CD1c-positive myeloid dendritic cell (primary cell): ENCODE results near the gene JPH2.
A peak's percentile ranks its signal among the peaks of the same experiment; 100 is the strongest.

Experiments used
- DNase-seq: peaks from one replicate; pipeline ENCODE4 v3.0.0-alpha.2; 2016; ENCODE audit errors: extremely low spot score

The JPH2 gene

DNA sequence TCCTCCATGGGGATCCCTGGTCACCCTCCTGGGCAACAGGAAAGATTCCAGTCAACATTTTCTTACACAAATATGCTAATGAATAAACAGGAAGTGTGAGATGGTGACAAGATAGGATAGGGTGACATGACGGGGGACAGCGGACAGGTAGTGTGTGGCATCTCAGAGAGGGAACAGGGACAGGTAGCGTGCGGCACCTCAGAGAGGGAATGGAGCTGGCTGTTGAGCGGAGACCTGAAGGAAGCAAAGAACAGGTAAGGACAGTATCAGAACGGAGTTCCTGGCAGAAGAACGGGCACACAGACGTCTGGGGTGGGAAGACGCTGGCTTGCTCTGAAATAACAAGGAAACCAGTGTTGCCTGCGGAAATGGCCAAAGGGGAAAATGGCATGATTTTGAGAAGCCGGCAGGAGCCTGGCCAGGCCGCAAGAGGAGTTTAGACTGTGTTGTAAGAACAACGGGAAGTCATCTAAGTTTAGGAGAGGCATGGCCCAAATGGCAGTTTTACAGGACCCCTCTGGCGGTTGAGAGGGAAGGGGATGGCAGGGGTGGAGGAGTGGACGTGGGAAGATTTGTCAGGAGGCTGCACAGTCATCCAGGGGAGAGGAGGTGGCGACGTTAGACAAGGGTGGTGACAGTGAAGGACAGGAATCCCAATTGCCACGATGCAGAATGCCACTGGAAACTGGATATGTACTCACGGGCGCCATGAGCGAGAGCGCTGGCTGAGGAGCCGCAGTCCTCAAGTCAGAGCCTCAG, 111.6 kb downstream of the JPH2 start:
- DNase-seq = peak; percentile 48

DNA sequence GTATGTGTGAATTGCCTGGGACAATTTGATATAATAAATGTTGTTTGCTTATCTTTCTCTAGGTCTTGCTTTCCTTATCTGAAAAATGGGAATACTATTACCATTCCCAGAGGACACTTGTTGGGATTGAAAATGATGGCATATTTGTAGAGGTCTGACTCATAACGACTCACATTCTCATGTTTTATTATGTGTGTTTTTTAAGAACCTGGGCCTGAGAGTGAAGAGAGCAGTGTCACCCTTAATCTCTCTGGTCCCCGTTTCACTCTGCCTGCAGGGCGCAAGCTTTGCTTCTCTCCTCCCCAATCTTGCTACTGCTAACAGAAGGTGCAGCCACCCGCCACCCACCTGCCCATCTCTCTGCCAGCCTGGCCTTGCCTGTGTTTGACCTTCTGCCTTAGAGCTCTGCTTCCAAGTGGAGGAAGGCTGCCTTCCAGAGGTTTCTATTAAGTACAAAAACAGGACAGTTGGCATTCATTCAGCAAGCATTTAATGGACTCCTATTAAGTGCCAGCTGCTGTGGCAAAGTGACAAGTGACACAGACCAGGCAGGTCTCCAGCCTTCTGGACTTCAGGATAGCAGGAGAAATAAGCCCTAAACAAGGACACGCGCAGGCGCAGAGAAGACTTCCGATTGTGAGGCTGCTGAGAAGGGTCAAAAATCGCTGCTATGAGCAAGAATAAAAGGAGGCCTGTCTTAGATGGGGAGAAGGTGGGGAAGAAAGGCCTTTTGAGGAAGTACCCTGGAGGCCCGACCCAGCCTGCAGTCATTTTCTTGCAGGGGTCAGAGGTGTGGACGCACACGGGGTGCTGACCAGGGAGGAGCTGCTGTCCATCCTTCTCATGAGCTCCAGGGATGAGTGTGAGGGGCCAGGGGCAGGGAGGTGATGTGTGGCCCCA, 112.5 kb downstream of the JPH2 start:
- DNase-seq = no peak

DNA sequence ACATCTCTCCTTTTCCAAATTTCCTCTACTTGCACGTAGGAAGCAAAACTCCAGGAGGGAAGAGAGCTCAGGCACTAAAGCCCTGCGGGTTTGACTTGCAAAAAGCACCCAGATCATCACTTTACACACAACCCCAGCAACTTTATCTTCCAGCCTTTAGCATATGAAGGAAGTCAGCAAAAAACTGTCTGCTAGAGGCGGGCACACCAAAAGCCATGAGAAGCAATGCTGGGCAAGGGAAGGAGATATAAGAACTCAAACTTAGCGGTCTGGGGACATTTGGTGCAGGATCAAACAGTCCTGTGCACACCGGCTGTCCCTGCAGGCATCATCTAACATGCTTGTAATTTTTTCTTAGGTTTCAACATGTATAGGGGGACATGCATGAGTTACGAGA, 113.3 kb downstream of the JPH2 start:
- no peak for DNase-seq

DNA sequence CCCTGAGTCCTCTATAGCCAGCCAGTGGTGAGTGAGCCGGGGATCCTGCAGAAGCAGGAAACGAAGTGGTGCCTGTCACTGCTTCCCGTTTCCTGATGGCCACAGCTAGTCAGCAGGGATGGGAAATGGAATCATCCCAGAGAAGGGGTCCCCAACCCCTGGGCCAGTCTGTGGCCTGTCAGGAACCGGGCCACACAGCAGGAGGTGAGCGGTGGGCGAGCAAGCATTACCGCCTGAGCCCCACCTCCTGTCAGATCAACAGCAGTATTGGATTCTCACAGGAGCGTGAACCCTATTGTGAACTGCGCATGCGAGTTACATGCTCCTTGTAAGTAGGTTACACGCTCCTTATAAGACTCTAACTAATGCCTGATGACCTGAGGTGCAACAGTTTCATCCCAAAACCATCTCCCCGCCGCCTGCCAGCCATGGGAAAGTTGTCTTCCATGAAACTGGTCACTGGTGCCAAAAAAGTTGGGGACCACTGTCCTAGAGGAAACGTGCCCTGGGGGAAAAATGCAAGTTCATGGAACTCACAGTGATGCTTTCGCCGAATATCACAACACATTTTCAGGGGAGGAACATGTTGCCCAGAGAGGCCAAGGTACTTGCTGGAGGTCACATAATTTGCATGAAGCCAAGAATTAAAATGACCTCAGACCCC, 113.8 kb downstream of the JPH2 start:
- DNase-seq = no peak

DNA sequence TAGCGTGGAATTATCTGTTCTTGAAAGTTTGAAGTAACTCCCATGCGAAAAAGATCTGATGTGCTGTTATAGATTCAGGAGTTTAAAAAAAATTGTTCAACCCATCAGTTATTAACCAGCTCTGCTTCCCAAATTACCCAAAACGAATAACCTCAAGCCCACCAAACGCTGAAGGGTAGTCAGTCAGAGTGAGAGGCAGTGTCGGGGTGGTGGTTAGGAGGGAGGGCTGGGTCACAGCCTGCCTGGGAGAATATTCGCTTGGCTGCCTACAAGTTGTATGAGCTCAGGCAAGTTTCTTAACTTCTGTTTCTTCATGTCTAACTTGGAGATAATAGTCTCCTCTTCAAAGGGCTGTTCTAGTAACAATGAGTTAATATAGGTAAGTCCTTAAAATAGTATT, 114.6 kb downstream of the JPH2 start:
- no peak for DNase-seq

DNA sequence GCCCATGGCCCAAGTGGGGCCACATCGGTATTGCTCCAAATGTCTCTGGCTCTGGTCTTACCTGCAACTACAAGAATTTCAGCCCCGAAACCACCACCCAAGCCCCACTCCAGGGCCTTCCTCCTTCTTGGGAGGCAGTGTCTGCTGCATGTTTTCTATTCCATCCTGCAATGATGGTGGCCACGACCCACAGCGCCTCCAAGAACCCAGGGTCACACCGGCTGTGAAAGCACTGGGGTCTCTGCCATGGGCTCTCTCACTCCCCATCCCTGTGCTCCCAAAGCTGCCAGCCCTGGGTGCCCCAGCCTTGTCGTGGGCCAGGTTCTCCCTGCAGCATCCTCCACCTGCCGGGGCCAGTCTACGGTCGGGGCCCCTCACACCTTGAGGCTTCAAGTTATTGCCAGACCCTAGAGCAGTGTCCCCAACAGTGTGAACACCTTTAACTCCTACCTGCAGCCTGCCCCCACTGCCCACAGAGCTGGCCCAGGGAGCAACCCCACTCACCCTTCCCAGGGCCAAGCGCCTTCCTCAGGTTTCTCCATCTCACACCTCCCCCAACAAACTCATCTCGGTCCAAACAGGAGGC, 115.4 kb downstream of the JPH2 start:
- no peak for DNase-seq

DNA sequence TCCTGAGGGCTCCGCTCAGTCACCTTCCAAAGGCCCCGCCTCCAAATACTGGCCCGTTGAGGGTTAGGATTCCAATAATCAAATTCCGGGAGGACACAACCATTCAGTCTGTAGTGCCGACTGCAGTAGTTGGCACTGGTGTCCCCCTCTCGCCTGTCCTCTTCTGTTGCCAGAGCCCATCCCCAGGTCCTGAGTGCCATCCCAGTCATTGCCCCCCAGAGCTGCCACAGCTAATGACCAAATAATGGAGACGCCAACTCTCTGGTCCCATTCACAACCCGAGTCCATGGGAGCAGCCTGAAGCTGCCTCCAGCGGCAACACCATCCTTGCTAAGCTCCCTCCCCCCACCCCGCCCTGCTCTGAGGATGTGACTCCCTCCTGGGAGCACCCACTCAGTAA, 115.9 kb downstream of the JPH2 start:
- DNase-seq = no peak

DNA sequence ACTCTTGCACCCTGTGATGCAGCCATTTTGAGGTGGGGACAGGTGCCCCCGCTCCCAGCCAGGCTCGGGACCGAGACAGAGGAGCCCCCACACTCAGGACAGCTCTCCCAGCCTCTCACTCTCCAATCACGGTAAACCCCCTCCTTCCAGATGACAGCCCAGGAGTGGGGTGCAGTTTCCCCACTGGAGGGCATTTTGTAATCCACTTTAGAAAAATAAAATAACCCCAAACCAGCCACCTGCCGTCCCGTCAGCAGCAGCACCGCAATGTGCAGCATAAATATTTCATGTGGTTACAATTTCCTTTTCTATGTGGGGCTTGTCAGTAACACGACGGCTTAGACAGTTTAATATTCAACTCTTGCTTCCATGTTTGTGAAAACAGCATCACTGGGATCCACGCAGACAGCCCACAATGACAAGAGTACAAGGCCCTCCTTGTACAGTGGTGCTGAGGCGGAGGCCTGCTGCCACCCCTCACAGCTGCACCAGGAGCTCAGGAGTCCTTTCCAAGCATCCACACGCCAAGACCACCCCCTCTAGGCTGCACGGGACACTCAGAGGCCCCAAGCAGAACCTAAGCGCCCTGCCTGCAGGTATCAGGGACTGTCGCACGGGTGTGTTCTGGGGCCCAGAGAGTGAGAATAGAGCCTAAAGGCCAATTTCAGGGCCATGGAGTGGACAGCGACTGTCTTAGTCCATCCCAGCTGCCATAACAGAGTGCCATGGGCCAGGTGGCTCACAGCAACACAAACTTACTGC, 116.7 kb downstream of the JPH2 start:
- DNase-seq = peak; percentile 16

DNA sequence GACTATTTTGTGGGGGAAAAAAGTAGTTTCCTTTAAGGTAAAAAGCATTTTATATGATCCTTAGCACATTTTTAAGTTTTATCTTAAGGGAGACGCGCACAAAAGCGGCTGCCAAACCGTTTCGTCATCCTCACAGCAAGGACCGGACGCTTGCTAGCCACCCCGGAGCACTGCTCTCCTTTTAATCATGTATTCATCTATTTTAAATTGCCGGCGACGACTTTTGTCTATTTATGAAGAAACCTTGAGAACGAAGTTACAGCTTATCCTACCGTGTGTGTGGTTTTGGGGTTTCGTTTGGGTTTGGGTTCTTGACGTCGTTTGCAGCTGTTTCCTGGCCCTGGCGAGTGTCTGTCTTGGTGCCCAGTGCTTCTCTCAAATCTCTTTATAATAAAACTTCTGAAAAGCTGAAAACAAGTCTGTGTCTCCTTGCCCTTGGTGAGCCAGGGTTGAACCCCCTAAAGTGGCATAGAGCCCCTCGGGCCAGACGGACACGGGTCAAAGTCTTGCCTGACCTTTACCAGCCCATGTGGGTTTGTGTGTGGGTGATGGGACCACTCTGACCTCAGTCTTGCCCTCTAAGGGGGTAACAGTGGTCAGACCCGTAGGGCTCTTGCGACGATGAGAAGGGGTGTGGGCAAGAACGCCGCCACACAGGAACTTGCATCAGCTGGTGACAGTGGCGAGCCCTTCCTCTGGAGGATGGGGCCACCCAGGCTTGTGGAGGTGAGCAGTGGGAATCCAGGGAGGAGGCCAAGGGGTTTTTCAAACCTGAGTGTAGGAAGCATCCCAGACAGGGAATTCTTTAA, 117.6 kb downstream of the JPH2 start:
- peak; percentile 47 for DNase-seq

DNA sequence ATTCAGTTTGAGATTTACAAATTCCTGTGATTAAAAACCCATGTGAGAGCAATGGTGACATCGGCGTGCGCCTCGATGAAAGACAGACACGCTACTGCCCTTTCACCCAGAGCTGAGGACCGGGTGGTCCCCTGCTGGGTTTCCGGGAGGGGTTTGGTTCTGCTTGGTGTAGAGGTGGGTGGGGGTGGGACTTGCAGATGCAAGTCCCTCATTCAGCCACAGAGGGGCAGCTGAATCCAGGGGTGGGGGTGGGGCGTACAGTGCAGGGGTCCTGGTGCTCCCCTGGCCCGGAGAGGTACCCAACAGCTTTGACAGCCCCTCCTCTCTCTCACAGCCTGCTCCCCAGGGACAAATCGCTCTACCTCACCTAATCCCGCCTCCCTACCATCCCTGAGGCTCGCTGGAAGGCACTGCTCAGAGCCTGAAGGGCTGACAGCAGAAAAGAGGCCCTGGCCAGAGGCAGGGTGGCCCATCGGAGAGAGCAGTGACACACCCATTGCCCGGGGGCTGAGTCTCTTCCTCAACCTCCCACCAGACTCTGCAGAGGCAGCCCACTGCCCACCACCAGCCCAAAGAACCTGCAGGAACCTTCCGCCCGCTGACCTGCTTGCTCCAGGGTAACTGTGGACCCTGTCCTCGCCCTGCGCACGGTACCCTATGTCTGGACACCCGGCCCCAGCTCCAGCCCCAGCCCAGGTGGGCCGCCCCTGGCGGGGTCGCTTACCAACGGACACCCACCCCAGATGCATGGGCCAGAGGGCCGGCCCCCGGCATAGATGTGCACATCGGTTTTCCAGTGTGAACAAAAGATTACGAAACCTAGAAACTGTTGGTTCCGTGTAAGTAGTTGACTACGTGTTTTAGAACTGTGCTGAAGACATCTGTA, 118.4 kb downstream of the JPH2 start:
- no peak for DNase-seq

DNA sequence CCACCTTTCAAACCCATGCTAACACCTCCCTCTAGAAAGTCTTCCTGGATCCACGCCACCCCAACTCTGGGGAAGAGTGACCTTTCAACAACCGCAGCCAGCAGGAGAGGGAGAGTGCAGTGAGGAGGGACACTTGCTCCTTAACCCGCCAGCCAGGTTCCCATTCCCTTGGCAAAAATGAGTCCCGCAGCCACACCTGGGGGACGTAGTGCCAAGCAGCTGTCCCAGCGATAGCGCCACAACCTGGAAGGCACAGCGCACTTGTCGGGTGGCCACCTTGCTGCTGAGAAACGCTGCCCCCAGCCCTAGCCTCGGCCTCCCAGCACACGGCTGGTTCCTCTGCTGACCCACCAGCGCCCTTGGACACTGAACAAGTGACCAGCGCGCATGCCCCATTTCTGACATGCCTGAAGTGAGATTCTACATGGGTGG, 119.3 kb downstream of the JPH2 start:
- DNase-seq = no peak

DNA sequence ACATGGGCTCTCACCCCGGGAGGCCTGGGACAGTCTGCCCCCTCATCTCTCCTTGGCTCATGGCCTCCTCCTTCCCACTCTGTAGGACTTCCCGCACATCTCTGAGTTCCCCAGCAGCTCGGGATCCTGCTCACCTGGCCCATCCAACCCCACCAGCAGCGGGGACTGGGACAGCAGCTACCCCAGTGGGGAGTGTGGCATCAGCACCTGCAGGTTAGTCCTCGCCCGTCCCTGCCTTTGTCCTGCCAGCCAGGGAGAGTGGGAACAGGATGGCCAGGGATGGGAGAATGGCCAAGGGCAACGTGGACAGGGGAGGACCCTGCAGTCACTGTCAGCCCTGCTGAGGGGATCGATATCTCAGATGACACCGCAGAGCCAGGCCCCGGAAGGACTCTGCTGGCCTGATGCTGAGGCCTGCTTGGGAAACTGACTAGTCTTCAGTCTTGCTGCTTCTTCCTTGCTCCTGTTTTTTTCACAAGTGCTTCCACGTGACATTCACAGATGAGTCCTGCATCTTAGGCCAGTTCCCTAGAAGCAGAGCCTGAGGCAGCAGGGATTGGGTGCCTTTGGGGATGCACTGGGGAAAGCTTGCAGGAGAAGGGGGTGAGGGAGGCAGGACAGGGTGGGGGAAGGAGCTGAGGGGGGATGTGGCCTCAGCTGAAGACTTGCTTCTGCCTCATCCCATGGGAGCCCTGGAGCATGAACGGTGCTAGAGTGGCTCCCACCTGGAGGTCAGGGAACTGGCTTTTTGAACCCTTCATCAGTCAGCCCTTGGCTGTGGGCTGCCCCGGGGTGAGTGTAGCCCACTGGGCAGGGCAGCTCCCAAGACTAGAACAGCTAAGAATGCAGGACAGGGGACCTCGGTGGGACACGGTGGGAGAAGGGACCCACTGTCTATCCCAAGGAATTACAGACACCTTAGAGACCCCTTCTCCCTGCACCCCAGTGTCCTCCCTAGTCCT, 120.1 kb downstream of the JPH2 start:
- no peak for DNase-seq

DNA sequence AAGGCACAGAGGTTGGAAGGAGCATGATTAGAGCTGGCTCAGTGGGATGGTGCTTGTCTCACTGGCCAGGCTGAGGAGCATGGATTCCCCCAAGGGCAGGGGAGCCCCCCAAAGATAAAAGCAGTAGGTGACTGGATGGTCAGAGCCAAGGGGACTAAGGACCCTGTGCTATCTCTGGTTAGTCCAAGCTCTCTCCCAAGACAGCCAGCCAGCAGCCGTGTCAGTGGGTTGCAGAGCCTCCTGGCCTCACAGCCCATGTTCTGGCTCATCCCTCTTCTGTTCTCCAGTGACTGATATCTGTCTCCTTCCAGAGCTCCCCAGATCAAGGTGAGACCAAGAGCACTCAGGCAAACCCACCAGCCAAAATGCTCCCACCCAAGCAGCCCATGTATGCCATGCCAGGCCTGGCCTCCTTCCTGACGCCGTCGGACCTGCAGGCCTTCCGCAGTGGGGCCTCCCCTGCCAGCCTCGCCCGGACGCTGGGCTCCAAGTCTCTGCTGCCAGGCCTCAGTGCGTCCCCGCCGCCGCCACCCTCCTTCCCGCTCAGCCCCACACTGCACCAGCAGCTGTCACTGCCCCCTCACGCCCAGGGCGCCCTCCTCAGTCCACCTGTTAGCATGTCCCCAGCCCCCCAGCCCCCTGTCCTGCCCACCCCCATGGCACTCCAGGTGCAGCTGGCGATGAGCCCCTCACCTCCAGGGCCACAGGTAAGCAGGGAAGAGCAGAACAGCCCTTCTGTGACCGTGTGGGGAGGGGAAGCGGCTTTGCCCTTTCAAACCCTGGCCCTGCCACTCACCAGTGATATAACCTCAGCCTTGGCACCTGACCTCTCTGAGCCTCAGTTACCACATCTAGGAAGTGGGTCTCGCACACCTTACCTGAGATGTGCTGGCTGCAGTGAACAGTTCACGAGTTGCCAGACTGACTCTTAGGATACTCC, 121.3 kb downstream of the JPH2 start:
- no peak for DNase-seq

DNA sequence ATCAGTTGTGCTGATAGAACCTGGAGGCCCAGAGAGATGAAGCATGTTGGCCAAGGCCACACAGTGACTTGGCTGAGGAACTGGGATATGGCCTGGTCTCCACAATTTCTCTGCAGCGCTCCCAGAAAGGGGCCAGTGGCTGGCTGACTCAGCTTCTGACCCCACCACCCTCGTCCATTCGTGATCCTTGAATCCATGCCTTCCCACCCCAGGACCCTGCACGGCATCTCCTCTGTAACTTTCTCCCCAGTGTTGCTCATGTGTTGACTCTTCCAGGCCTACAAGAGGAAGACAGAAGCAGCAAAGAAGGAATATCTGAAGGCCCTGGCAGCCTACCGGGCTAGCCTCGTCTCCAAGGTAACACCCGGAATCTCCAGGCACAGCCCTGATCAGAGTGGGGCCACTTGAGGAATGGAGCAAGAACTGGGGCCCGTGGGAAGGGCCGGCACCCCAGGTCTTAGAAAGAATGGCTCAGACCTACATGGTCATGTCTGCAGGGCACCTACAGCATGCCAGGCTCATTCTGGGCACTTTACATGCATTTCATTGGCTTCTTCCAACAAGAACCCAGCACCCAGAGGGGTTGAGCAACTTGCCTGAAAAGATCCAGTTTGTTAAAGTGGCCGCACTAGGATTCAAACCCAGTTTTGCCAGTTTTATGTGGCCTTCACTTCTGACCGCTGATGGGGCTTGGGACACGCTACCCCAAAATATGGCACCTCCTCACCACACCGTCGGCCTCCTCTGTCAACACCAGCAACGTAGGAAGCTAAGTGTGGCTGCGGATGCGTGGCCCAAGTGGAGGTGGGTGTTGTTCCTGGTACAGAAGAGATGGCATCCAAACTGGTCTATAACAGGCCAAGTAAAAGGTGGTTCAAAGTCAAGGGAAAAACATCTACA, 122.2 kb downstream of the JPH2 start:
- no peak for DNase-seq
